Keratinocyte (primary cell): ENCODE results near the gene APOL3. TPM values are rescaled to one million over a fixed set of nuclear protein-coding genes. Genes with fewer than 3 reads are reported as not detected.

Experiments used
- DNase-seq: peaks from one replicate; pipeline ENCODE4 v3.0.0-alpha.2; 2011; ENCODE audit warnings: low read depth, missing footprints, low spot score
- FAIRE-seq: peaks from 2 replicates; lab custom pipeline; 2011; peaks lifted over from hg19 to GRCh38; lab: Jason Lieb, UNC
- H2AFZ ChIP-seq: 2 replicates; pipeline ENCODE4 v1.6.0; 2012; ENCODE audit warnings: low read length, control low read depth, inconsistent platforms; ENCODE audit not compliant: control insufficient read depth
- H3K27ac ChIP-seq: 2 replicates; pipeline ENCODE4 v1.5.1; 2011; ENCODE audit warnings: low read length; ENCODE audit not compliant: control insufficient read depth, insufficient read depth
- H3K27me3 ChIP-seq: 3 replicates; pipeline ENCODE4 v1.6.0; 2011; ENCODE audit warnings: low read length; ENCODE audit not compliant: control insufficient read depth, insufficient read depth; ENCODE audit errors: extremely low read depth
- H3K36me3 ChIP-seq, 2 experiments: 2 replicates in 1 of 2; 3 replicates in 1 of 2; pipeline ENCODE4 v1.5.1; 2011; ENCODE audit warnings: low read length in 2 of 2, mild to moderate bottlenecking in 1 of 2; ENCODE audit not compliant: control insufficient read depth in 2 of 2, insufficient read depth in 2 of 2; ENCODE audit errors: extremely low read depth in 1 of 2
- H3K4me1 ChIP-seq: 3 replicates; pipeline ENCODE4 v1.5.1; 2011; ENCODE audit warnings: low read length; ENCODE audit not compliant: control insufficient read depth, insufficient read depth; ENCODE audit errors: extremely low read depth
- H3K4me2 ChIP-seq: 3 replicates; pipeline ENCODE4 v1.6.0; 2011; ENCODE audit warnings: low read depth, low read length; ENCODE audit not compliant: control insufficient read depth, insufficient read depth; ENCODE audit errors: extremely low read depth
- H3K4me3 ChIP-seq, 3 experiments: fragments of 200-600 bp in 1 of 3; sonication (generic) in 1 of 3; 2 replicates in 2 of 3; 3 replicates in 1 of 3; pipeline ENCODE4 v1.5.1; 2011 to 2016; ENCODE audit warnings: low read length in 3 of 3, mild to moderate bottlenecking in 3 of 3, control low read depth in 2 of 3, inconsistent platforms in 1 of 3, low read depth in 1 of 3, mixed read lengths in 1 of 3, mixed run types in 1 of 3, moderate library complexity in 1 of 3; ENCODE audit not compliant: control insufficient read depth in 2 of 3, insufficient read depth in 2 of 3; ENCODE audit errors: extremely low read depth in 1 of 3
- H3K79me2 ChIP-seq: 2 replicates; pipeline ENCODE4 v1.6.0; 2012; ENCODE audit warnings: low read length; ENCODE audit not compliant: control insufficient read depth, insufficient read depth
- H3K9ac ChIP-seq: 3 replicates; pipeline ENCODE4 v1.6.0; 2011; ENCODE audit warnings: low read length; ENCODE audit not compliant: control insufficient read depth, insufficient read depth; ENCODE audit errors: extremely low read depth
- H3K9me1 ChIP-seq: 3 replicates; pipeline ENCODE4 v1.6.0; 2011; ENCODE audit warnings: low read length; ENCODE audit not compliant: control insufficient read depth, insufficient read depth; ENCODE audit errors: extremely low read depth
- H3K9me3 ChIP-seq: 2 replicates; pipeline ENCODE4 v1.5.1; 2012; ENCODE audit warnings: low read depth, low read length; ENCODE audit not compliant: control insufficient read depth
- H4K20me1 ChIP-seq: 3 replicates; pipeline ENCODE4 v1.6.0; 2011; ENCODE audit warnings: low read length; ENCODE audit not compliant: control insufficient read depth, insufficient read depth; ENCODE audit errors: extremely low read depth
- EZH2 ChIP-seq: IDR thresholded peaks from one replicate; pipeline ENCODE4 v1.6.1; 2012; ENCODE audit warnings: inconsistent platforms, mild to moderate bottlenecking, low read length, moderate library complexity
- dilution Hi-C: fragments of 300-500 bp; cut with MboI; formaldehyde crosslinking; loops from one replicate; pipeline ENCODE4 v1.7.0; 2020; ENCODE audit warnings: low sequenced_read_pairs; ENCODE audit not compliant: extremely low pct_ligation_motif_present
- polyA plus RNA-seq, 5 experiments: library from polyadenylated mRNA; depleted of rRNA in 3 of 5; stranded (reverse) in 3 of 5; stranded (forward) in 1 of 5; unstranded in 1 of 5; fragments of >200 nt; gene quantifications; 1 replicate in 1 of 5; 2 replicates in 3 of 5; 3 replicates in 1 of 5; pipeline versions ENCODE4 v1.2.1 to v1.2.3, GENCODE V29; 2011 to 2012; ENCODE audit warnings: missing spikeins in 2 of 5, low read depth in 1 of 5, low replicate concordance in 1 of 5
- TF ChIP-seq, protein P1 (sequence below), 3 experiments: IDR thresholded peaks in 1 of 3; conservative IDR thresholded peaks in 1 of 3; optimal IDR thresholded peaks in 1 of 3; 2 replicates in 2 of 3; 3 replicates in 1 of 3; pipeline versions ENCODE3 to v1.5.1; 2011; ENCODE audit warnings: low read length in 3 of 3, mild to moderate bottlenecking in 3 of 3, moderate library complexity in 2 of 3, control low read depth in 1 of 3, inconsistent platforms in 1 of 3; ENCODE audit not compliant: insufficient read depth in 2 of 3; ENCODE audit errors: extremely low read depth in 1 of 3

Gene APOL3
- polyA plus RNA-seq, 1 donor (not counting 4 experiments of a cell fraction or from before 2014, with no cell fraction given) = 0.92 TPM

DNA sequence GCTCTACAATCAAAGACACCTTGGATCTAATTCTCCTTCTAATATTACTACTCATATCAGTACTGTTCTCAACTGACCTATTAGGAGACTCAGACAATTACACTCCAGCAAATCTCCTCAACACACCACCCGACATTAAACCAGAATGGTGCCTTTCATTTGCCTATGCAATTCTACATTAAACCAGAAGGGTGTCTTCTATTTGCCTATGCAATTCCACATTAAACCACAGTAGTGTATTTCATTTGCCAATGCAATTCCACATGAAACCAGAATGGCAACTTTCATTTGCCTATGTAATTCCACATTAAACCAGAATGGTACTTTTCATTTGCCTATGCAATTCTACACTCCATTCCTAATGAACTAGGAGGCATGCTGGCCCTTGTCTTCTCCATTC lies 15.3 kb upstream of the APOL3 start:
- Histone ChIP-seq H3K79me2 (no peaks in the 10 kb centered on the region), H3K4me1 (no peaks in the 10 kb centered on the region), H3K4me3 (no peak overlapping the region), H3K27ac (no peak overlapping the region), H3K9me3 (no peaks in the 10 kb centered on the region), H4K20me1 (no peaks in the 10 kb centered on the region), H3K36me3 (no peaks in the 10 kb centered on the region), H2AFZ (no peak overlapping the region), H3K4me2 (no peak overlapping the region), H3K9ac (no peak overlapping the region), H3K9me1 (no peaks in the 10 kb centered on the region), H3K27me3 (no peaks in the 10 kb centered on the region)
- dilution Hi-C loops = no loop called here
- no peak for DNase-seq
- FAIRE-seq = no peak
- TF ChIP-seq, protein P1, sequence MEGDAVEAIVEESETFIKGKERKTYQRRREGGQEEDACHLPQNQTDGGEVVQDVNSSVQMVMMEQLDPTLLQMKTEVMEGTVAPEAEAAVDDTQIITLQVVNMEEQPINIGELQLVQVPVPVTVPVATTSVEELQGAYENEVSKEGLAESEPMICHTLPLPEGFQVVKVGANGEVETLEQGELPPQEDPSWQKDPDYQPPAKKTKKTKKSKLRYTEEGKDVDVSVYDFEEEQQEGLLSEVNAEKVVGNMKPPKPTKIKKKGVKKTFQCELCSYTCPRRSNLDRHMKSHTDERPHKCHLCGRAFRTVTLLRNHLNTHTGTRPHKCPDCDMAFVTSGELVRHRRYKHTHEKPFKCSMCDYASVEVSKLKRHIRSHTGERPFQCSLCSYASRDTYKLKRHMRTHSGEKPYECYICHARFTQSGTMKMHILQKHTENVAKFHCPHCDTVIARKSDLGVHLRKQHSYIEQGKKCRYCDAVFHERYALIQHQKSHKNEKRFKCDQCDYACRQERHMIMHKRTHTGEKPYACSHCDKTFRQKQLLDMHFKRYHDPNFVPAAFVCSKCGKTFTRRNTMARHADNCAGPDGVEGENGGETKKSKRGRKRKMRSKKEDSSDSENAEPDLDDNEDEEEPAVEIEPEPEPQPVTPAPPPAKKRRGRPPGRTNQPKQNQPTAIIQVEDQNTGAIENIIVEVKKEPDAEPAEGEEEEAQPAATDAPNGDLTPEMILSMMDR (optimal IDR thresholded peaks at IDR 0.05 in 1 of 3, IDR thresholded peaks at IDR 0.05 in 1 of 3, conservative IDR thresholded peaks at IDR 0.05 in 1 of 3; ENCODE audit: extremely low read depth in 1 of 3, insufficient read depth in 2 of 3, low read length in 3 of 3) = peak in 2 of 3 experiments; percentile 4 to 37
- TF ChIP-seq EZH2 = no peak

DNA sequence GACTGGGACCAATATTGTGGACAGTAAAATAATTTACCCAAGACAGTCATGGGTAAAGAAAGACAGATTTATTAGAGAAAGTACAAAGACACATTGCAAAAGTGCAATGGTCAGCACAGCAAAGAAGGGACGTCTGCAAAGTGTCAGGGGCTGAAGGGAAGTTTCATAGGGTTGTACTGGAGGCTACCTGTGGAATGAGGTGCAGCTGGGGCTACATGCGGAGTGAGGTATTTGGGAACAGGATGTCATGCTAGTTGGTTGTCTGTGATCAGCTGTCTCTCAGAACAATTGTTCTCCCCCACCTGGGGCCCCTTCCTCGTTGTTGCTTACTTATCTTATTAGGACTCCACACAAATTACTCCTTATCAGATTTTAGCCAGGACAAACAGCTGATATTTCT lies 11.4 kb upstream of the APOL3 start:
- Histone ChIP-seq H3K9ac (no peak overlapping the region), H3K36me3 (no peaks in the 10 kb centered on the region), H3K9me3 (no peaks in the 10 kb centered on the region), H3K27ac (no peak overlapping the region), H3K4me3 (no peak overlapping the region), H3K4me1 (no peaks in the 10 kb centered on the region), H3K4me2 (no peak overlapping the region), H3K27me3 (no peaks in the 10 kb centered on the region), H3K79me2 (no peaks in the 10 kb centered on the region), H3K9me1 (no peaks in the 10 kb centered on the region), H2AFZ (no peak overlapping the region), H4K20me1 (no peaks in the 10 kb centered on the region)
- TF ChIP-seq EZH2 = no peak
- TF ChIP-seq, protein P1 (optimal IDR thresholded peaks at IDR 0.05 in 1 of 3, IDR thresholded peaks at IDR 0.05 in 1 of 3, conservative IDR thresholded peaks at IDR 0.05 in 1 of 3; ENCODE audit: extremely low read depth in 1 of 3, insufficient read depth in 2 of 3, low read length in 3 of 3) = no peak
- dilution Hi-C loops = no loop called here
- no peak for FAIRE-seq
- DNase-seq = no peak
